Bone marrow (tissue), 2 donors: Measurements from ENCODE around the gene ADAMTS16.
"Not testable (repeated sequence)": the region's sequence is repeated elsewhere in the genome, so short reads cannot be mapped to it uniquely, and the experiment has no call there.

Source experiments
- DNase-seq, 2 donors: peaks; one replicate each; lab custom pipeline; 2025; lab: John Stamatoyannopoulos, UW

Gene ADAMTS16, protein sequence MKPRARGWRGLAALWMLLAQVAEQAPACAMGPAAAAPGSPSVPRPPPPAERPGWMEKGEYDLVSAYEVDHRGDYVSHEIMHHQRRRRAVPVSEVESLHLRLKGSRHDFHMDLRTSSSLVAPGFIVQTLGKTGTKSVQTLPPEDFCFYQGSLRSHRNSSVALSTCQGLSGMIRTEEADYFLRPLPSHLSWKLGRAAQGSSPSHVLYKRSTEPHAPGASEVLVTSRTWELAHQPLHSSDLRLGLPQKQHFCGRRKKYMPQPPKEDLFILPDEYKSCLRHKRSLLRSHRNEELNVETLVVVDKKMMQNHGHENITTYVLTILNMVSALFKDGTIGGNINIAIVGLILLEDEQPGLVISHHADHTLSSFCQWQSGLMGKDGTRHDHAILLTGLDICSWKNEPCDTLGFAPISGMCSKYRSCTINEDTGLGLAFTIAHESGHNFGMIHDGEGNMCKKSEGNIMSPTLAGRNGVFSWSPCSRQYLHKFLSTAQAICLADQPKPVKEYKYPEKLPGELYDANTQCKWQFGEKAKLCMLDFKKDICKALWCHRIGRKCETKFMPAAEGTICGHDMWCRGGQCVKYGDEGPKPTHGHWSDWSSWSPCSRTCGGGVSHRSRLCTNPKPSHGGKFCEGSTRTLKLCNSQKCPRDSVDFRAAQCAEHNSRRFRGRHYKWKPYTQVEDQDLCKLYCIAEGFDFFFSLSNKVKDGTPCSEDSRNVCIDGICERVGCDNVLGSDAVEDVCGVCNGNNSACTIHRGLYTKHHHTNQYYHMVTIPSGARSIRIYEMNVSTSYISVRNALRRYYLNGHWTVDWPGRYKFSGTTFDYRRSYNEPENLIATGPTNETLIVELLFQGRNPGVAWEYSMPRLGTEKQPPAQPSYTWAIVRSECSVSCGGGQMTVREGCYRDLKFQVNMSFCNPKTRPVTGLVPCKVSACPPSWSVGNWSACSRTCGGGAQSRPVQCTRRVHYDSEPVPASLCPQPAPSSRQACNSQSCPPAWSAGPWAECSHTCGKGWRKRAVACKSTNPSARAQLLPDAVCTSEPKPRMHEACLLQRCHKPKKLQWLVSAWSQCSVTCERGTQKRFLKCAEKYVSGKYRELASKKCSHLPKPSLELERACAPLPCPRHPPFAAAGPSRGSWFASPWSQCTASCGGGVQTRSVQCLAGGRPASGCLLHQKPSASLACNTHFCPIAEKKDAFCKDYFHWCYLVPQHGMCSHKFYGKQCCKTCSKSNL

DNA sequence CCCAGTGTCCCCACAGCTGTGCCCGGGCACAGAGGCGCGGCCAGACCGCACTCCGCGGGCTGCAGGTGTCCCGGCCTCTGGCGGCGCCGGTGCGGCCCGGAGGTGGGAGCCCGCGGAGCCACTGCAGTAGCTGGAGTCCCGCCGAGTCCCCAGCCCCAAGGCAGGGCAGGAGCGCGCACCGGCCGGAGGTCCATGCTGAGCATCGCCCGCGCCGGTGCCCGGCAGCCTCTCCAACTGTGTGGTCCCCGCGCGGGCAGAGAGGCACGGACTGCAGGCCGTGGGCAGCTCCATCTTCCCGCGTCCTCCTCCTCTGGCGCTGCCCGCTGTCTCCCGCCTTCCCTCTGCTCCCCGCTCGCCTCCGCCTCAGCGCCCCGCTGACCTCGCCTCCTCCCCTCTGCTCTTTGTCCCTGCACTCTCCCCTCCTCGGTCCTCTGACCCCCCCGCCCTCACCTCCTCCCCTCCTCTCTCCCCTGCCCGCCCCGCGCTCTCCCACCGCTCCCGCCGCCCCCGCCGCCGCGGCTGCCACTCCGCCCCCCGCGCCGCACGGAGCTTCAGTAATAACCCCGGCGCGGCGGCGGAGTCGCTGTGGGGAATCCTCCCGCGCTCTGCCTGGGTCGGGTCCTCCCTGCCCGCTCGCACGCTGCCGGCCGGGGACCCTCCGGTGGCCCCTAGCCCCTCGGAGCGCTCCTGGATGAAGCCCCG is at the start of gene ADAMTS16:
Gene ADAMTS16, plus strand, starts transcription at position 554 of the 702 bp plus-strand sequence. Its CDS starts 138 bp downstream, at position 692.
- no peak for DNase-seq

DNA sequence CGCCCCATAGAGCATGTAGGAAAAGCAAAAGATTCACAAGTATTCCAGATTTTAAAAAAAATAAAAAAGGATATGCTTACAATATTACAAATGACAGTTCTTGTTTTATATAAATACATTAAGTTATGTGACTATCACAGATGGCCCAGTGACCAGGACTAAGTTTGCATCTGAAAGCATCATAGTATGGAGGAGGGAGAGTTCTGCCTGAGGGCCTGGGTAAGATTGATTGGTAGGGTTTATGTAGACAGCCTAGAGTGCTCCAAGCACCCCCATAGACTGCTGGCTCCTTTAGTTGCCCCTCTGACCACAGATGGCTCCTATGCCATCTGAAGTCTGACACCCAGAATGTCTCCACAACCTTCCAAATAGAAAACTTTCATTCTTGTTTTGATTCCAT is 48.0 kb upstream of the ADAMTS16 start:
- no peak for DNase-seq

DNA sequence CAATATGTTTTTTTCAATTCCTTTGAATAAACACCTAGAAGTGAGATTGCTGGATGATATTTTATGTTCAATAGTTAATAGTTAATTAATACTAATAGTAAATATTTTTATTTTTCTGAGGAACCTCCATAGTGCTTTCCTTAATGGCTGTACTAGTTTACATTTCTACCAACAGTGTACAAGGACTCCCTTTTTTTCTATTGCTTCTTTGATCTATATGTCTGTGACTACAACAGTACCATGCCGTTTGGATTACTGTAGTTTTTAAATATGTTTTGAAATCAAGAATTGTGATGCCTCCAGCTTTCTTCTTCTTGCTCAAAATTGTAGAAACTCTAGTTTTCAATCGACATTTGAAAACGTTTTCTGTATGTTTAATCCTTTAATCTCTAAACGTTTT is 39.5 kb upstream of the ADAMTS16 start:
- DNase-seq, result no peak

DNA sequence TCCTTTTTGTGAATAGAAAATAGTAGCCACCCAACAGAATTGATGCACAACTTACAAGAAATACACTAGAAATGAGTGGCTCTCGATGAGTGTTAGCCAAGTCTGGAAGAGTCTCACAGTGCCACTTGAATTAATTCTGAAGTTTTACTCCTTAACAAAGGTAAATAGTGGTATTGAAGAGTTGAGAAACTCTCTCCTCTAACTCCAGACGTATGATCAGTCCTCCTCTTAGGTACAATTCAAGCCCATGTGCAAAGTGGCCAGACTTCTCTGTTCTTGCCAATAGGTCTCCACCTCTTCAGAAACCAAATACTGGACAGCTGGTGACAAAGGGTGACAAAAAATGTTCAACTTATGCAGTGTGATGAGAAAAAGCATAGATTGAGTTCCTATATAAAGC is 38.5 kb upstream of the ADAMTS16 start:
- no peak for DNase-seq

DNA sequence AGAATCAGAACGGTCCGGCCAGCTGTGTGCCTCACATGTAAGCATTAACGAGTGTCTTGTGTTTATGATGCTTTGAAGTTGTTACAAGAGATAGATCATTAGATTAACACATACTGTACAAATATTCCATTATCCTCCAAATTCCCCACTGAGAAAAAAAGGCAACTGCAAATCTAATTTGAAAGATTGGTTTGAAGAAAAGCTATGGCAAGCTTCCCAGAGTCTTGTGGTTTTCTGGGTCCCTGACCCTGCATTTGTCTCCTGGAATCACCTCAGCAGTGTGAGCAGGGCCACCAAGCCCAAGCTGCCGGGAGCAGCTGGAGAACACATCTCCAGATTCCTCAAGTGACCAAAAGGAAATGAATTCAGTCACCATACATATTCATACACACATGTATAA is 36.9 kb upstream of the ADAMTS16 start:
- DNase-seq, result no peak

DNA sequence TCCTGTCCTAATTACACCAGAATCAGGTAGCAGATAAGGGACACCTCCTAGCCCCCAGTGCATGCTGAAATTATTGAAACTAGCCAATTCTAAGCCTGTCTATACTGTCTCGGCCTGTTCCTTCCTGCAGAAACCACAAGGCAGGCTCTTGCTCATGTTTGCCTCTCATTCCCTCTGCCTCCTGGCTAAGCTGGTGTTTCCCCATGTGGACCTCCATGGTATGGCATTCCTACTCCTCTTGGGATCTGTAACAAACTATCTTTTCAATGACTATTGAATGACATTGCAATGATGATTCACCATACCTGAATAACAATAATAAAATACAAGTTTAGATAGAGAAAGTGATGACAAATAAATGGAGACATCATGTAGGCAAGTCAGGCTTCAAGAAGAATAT is 35.6 kb upstream of the ADAMTS16 start:
- no peak for DNase-seq

DNA sequence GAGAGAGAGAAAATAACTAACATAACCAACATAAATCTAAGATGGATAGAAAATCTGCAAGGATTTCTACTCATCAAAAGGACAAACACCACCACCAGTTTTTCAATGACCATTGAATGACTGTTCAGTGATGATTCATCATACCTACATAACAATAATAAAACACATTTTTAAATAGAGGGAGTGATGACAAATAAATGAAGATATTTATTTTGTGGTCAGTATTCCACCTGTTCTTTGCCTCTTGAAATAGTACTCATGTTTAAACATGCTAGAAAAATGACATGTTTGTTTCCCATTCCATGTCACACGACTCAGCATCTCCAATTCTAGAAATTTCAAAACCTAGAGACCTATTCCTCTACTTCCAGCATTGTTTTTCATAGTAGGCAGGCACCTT is 34.6 kb upstream of the ADAMTS16 start:
- no peak for DNase-seq

DNA sequence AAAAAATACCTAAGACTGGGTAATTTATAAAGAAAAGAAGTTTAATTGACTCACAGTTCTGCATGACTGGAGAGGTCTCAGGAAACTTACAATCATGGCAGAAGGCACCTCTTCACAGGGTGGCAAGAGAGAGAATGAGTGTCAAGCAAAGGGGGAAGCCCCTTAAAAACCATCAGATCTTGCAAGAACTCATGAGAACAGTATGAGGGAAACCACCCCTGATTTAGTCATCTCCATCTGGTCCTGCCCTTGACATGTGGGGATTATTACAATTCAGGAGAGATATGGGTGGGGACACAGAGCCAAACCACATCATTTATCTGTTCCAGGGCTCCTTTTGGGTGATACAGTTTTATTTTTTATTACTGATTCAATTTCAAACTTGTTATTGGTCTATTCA is 23.2 kb upstream of the ADAMTS16 start:
- DNase-seq, result no peak

DNA sequence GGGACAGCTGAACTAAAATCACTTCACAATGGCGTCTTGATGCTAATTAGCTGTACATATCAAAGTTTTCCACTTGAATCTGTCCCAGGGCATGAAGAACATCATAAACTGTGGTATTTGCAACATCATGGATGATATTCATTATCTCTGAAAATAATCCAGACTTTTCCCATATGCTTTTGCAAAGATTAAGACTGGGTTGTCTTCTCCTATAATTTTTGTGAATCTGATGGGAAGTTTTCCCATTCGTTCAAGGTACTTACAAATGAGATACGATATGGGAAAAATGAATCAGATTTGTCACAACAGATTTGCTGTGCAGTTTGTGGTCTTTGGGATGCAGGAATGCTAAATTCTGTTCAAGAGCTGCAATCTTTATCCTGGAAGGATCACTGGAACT is 17.4 kb upstream of the ADAMTS16 start:
- no peak for DNase-seq

DNA sequence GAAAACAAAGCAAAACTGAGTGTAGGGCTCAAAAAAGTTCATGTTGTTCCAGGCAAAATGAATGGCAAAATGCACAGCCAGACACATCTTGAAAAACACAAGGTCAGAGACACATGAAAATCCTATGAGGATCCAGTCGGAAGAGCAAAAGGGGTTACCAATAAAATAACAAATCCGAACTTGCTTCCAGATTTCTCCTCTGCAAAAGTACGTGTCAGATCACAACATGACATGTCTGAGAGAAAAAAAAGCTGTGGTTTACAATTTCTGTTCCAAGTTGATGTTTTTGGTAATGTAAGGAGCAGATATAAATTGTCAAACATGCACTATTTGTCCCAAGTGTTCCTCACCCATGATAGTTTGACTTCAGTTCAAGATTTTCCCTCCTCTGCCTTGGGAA is 15.9 kb upstream of the ADAMTS16 start:
- DNase-seq, result no peak

DNA sequence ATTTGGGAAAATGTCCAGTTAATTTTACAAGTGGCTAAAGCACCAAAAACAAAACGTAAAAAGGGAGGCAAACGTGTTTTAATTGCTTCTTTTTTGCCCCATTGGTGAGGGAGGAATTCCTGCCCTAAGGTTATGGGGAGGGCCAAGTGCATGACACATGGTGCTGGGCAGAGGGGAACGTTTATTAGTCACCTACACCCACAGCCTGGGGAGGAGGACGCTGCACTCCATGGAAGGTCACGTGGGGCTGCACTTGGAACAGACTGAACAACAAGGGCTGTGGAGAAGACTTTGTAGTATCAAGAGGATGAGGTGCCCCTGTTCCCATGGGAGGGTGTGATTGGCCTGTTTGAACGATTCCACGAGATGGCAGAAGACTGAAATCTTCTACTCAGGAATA is 13.7 kb upstream of the ADAMTS16 start:
- no peak for DNase-seq

DNA sequence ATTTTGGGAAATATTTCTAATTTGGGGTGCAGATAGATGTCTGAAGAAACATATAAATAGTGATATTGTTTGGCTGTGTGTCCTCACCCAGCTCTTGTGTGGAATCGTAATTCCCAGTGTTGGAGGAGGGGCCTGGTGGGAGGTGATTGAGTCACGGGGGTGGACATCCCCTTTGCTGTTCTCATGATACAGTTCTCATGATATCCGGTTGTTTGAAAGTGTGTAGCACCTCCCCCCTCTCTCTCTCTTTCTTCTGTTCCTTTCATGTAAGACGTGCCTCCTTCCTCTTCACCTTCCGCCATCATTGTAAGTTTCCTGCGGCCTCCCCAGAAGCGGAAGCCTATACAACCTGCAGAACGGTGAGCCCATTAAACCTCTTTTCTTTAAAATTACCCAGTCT is 11.4 kb upstream of the ADAMTS16 start:
- no peak for DNase-seq

DNA sequence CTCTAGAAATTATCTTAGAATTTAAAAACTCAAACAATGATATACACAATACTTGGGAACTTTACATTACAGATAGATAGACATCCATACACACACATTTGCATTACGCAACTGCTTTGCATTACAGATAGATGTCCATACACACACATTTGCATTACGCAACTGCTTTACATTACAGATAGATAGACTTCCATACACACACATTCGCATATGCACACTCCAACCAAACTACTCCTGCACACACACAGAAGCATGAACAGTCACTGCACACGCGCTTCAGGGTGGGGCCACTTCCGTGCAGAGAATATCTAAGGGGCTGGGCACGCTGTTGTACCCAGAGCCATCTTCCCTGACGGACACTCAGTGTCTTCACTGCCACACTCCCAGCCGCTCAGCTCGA is 7.9 kb upstream of the ADAMTS16 start:
- no peak for DNase-seq

DNA sequence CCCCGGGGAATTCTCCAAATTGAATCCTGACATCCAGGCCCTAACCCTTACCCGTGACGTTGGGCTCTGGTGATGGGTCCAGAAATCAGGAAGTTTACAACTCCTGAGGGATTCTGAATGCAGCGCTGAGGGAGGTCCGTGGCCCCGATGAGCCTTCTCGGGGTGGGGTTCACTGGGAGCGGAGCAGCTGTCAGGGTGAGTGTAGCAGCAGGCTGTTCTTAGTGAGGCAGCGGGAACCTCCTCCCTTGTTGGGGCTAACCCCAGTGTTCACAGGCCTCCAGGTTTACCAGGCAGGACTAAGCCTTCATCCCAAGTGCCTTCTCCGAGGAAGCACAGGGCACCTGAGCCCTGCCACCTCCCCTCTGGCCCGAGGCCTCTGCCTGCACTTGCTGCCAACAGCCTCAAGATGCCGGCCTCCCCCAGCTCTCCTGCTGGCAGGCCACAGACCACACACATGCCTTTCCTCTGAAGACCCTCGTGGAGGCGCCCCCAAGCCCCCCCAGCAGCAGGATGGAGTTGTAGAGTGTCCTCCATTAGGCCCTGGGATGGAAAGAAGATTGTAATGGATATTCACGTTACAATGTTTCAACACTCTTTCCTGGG is 7.3 kb upstream of the ADAMTS16 start:
- DNase-seq, result no peak

DNA sequence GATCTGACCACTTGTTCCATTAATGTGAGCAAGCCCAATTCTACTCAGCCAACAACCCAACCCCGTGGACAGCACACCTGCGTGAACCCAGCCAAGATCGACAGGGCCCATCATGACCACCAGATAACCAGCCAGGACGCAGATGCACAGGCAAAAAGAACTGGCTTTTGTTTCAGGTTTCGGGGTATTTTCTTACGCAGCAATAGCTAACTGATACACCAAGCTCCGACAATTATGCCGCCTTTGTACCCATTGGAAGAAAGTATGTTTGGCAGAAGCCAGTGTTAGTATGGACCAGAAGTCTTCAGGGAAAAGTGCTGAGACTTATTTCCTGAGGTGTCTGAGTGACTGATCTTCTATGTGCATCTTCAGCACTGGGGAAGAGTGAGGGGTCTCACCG is 6.0 kb upstream of the ADAMTS16 start:
- no peak for DNase-seq

DNA sequence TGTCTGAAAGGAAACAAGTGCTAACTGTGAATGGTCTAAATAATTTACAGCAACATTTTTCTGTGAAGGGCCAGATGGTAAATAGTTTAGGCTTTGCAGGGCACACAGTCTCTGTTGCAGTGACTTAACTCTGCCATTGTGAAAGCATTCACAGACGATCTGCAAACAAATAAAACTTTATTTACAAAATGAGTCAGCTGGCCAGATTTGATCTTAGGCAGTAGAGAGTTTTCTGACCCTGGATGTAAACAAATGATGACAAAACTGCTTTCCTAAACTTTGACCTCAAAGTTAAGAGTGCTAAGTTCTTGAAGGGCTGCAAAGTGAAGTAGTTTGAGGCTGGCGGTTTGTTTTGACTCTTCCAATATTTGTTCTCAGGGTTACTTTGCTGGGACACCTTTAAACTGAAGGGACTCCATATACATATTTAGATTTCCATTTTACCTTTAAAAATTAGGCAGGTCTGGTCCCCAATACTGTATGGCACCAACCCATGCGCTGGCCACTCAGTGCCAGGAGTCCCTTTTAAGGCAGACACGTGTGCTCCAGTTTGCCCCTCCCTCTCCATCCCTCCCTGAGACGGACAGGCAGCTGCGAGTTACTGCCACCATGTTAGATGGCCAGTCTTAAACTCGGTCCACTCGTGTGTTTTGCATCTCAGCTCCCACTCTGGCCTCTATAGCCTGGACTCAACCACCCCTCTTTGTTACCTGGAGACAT is 4.0 kb upstream of the ADAMTS16 start:
- DNase-seq, result no peak

DNA sequence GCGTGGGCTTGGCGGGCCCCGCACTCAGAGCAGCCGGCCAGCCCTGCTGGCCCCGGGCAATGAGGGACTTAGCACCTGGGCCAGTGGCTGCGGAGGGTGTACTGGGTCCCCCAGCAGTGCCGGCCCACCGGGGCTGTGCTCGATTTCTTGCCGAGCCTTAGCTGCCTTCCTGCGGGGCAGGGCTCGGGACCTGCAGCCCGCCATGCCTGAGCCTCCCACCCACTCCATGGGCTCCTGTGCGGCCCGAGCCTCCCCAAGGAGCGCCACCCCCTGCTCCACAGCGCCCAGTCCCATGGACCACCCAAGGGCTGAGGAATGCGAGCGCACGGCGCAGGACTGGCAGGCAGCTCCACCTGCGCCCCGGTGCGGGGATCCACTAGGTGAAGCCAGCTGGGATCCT is 2.3 kb upstream of the ADAMTS16 start:
- not testable (repeated sequence) for DNase-seq

DNA sequence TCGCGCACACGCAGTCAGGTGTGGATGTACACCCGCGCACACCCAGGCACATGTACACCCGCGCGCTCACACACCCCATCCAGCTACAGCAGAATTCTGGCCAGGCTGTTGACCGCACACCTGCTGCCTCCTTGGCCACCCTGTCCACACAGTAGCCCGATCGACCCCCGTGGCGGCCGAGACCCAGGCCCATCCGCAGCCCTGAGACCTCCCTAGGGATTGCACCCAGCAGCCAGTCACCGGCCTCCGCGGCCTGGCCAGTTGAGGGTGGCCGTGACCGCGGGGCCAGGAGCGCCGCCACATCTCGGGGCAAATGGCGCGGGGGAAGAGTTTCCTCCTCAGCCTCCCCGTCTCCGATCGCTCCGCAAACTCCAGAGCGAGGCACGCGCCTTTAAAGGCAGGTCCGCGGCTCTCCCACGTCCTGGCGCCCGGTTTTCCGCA is 774 bp upstream of the ADAMTS16 start:
- no peak for DNase-seq

DNA sequence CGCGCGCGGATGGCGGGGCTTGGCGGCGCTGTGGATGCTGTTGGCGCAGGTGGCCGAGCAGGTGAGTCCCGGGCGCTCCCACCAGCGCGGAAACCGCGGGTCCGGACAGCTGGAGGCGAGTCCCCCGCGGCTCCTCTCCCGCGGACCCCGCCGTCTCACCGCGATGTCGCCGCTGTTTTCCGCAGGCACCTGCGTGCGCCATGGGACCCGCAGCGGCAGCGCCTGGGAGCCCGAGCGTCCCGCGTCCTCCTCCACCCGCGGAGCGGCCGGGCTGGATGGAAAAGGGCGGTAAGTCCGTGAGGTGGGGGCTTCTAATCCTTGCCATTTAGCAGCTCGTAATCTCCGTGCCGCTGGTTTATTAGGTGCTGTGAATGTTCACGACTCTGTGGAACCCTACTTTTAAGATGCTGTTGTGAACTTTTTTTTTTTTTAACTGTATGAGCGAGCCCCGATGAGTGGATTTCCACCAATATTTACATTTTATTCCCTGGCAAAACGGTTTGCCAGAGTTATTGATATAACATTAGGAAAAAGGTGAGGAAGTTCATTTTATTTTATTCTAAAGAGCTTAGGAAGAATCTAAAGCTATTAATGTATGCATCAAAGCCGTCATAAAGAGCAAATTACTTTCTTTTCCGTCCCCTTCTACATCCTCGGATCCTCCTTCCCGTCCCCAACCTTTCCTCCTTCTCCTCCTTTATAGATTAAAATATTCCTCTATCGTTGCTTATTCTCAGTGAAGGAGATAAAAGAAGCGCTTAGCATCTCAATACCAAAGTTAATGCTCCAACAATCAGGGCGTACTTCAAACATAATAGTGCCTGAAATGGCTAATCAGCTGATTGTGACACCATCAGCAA is 579 bp downstream of the ADAMTS16 start:
- DNase-seq, result no peak

DNA sequence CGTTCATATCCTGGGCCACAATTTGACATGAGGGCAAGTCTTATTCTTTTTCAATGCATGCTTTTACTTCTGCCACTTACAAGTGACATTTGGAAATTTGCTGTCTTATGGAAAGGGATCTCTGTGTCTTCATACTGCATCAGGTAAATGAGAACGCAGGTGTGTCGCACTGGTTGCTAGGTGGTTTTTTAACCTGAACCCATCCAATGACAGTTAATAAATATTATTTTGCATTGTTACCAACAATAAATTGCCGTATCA is 1.1 kb downstream of the ADAMTS16 start:
- DNase-seq, result no peak
